Right ventricle myocardium superior (tissue), 1 donor: ENCODE results near the gene MS4A2. TPM values are rescaled to one million over a fixed set of nuclear protein-coding genes. Genes with fewer than 3 reads are reported as not detected.

Experiments
- ATAC-seq: fragments of 200-7000 bp; cut with Tn5 transposase; one replicate; pipeline ENCODE4 v1.9.1; 2020; ENCODE audit warnings: mild to moderate bottlenecking; ENCODE audit not compliant: poor library complexity
- DNase-seq: peaks from one replicate; pipeline ENCODE4 v3.0.0-alpha.2; 2020
- intact Hi-C: fragments of 100-400 bp; cut with DNase I; formaldehyde crosslinking; loops from one replicate; pipeline ENCODE4 v1.11.2; 2022
- total RNA-seq: library from RNA; stranded (reverse); fragmentation: NEBNext Ultra II Directional; extraction: Animal tissue kit (Norgen Biotek cat#: 25700); gene quantifications from one replicate; pipeline ENCODE4 v1.2.1, GENCODE V29; 2021
- donor health status: DM: no; HTN: yes; CAD: no; lungs with severe emphysema.

Gene MS4A2
- total RNA-seq, 1 donor from 2014 or later, result 1.0 TPM

GRCh38 chr11:60129853-60130252 is 41.4 kb downstream of the MS4A2 start:
- no peak for ATAC-seq
- DNase-seq, result no peak
- intact Hi-C loops, result loop anchor here (10.0 kb wide), 1 partner anchor 305 kb away; no protein-coding TSS in a partner anchor

- ATAC-seq, result peak; percentile 76
- no peak for DNase-seq
- intact Hi-C loops, result no loop called here
Measured at GRCh38 chr11:60130496-60130895, 42.0 kb downstream of the MS4A2 start.

GRCh38 chr11:60131912-60132311 is 43.4 kb downstream of the MS4A2 start:
- no peak for DNase-seq
- no peak for ATAC-seq
- intact Hi-C loops, result no loop called here

- ATAC-seq (no peak), DNase-seq (no peak)
- intact Hi-C loops, result no loop called here
Measured at GRCh38 chr11:60133917-60134316, 45.5 kb downstream of the MS4A2 start.

GRCh38 chr11:60143768-60144167 is 55.3 kb downstream of the MS4A2 start:
- intact Hi-C loops, result no loop called here
- no peak for DNase-seq
- no peak for ATAC-seq

GRCh38 chr11:60145677-60146076 is 57.2 kb downstream of the MS4A2 start:
- ATAC-seq (no peak), DNase-seq (no peak)
- intact Hi-C loops, result no loop called here

Other genes with a start within 250 kb of the MS4A2 start
- gene CBLIF, start 243.2 kb upstream of the MS4A2 start, total RNA-seq, result not detected
- not detected for gene TCN1, start 222.2 kb upstream of the MS4A2 start, total RNA-seq
- not detected for gene OOSP3, start 209.9 kb upstream of the MS4A2 start, total RNA-seq
- gene OOSP1, start 150.2 kb upstream of the MS4A2 start, total RNA-seq, result not detected
- gene OOSP4A, start 124.6 kb upstream of the MS4A2 start, total RNA-seq, result not detected
- gene OOSP4B, start 71.5 kb upstream of the MS4A2 start, total RNA-seq, result not detected
- not detected for gene OOSP2, start 48.3 kb upstream of the MS4A2 start, total RNA-seq
- not detected for gene MS4A3, start 32.0 kb upstream of the MS4A2 start, total RNA-seq
- 49.6 TPM for gene MS4A6A, start 94.4 kb downstream of the MS4A2 start, total RNA-seq
- 1.1 TPM for gene MS4A4E, start 154.5 kb downstream of the MS4A2 start, total RNA-seq
- gene MS4A4A, start 192.0 kb downstream of the MS4A2 start, total RNA-seq, result 15.2 TPM
- not detected for gene MS4A6E, start 238.6 kb downstream of the MS4A2 start, total RNA-seq